HG03571 (cell line): ENCODE data around the gene TMEM19.

Experiments used
- ATAC-seq: cut with Tn5 transposase; IDR thresholded peaks from one replicate; pipeline ENCODE4 v1.9.1; 2021; ENCODE audit not compliant: unreplicated experiment

Gene TMEM19

DNA sequence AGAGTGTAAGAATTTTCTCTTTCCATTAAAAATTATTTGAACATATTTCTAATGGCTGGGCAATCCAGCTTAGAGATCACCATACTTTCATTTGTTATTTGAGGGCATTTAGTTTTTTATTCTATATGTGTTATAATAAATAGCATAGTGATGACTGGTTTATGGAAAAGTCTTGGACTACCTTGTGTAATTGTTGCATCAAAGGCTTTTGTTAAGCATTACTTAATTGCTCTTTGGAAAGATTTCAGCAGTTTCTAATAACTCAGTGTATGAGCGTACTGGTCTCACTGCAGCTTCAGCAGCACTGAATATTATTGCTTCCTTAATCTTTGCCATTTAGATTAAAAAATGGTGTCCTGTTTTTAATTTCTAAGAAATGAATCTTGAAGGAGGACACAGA lies 22.8 kb downstream of the TMEM19 start:
- ATAC-seq, result no peak

DNA sequence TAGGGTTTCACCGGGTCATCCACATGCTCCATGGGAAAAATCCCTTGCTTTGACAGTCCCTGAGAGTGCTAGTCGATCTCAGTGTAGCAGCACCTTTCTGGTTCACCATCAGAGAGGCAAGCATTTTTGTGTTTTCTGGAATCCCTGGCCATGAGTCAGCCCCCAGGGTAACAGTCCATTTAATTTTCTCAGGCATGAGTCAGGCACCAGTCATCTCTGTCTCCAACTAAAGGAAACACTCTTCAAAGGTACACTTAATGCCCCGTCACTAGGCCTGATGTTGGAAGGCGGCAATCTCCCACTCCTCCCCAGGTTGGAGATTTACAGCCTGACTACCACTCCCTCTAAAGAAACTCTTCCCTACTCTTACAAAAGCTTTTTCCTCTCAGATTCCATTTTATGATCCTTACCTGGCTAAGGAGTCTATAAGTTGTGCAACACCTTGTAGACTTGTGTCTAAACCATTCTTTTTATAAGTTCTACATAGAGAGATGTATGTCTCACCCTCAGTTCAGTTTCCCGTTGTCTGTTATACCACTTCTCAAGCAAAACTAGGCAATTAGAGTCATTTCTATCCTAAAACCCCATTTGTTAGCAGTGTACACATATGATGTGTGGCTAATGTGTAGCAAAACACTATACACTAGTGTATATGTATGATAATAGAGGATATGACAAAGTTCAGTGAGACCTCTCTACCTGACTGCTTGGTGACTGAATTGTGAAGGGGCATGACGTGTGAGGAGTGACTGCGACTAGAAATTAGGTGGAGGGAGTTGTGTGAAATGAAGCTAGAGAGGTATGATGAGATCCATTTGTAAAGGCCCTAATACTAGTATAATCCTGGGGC lies 24.6 kb downstream of the TMEM19 start:
- ATAC-seq, result no peak

DNA sequence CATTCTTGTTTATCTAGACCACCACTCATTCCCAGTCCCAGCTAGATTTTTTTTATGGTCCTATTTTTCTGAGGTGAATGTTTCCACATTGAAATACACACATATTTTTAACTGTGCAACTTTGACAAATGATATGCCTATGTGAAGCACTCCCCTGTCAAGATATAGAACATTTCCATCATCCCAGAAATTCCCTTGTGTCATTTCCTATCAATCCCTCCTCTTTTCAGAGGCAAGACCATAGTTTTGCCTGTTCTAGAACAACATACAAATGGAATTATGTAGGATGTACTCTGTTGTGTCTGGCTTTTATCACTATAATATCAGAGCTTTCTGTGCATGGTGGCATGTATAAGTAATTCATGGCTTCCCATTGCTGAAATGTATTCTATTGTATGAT lies 32.7 kb downstream of the TMEM19 start:
- ATAC-seq, result no peak

DNA sequence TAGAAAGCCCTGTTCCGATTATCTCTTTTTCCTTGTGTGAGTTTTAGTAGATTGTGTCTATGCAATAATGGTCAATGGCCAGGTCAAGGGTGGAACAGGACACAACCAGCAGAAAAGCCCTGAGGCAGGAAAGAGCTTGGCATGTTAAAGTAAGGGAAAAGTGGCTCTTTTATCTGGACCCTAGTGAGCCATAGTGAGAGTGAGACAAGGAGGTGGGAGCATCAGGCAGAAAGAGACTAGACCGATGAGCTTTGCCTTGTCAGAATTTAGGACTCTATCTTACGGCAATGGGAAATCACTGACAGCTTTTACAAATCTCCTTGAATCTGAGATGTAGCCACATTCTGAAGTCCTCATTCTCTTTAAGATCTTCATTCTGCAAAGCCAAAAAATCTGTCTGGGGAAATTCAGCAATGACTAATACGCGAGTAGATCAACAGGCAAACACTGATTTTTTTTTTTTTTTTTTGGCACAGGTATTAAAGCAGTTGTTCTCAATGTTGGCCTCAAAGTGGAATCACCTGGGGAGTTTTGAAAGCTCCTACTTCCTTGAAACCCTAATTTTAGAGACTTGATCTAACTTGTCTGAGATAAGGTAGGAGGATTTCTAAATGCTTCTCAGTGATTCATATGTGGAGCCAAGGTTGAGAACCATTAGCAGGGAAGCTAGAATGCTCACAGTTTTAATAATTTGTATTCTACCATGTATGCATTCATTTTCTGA lies 33.9 kb downstream of the TMEM19 start:
- no peak for ATAC-seq

DNA sequence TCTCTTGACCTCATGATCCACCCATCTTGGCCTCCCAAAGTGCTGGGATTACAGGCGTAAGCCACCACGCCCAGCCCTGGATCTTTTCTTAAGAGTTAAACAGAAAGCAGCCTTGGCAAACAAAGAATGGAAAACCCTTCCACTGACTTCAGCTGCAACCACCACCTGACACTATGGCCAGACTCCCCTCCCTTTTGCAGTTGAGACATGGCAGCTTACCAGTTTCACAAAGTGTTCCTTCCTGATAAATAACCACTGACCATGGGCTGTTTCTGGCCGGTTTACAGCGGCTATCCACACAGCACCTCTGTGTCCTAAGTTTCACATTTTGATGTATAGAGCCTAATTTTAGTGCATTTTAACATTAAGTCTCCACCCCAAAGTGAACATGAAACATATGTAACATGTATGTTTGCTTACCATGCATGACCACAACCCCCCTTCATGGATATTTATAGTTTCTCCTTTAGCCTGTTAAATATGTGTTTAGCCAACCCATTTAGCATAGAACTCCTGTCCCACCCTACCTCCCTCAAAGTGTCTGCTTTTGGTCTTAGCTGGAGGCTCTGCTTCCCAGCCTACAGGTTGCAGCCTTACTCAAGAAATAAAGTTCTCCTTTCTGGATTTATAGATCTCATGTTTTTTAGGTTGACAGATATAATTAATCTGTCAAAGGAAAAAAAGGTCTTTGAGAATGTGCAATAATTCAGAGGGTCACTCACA lies 36.1 kb downstream of the TMEM19 start:
- no peak for ATAC-seq

DNA sequence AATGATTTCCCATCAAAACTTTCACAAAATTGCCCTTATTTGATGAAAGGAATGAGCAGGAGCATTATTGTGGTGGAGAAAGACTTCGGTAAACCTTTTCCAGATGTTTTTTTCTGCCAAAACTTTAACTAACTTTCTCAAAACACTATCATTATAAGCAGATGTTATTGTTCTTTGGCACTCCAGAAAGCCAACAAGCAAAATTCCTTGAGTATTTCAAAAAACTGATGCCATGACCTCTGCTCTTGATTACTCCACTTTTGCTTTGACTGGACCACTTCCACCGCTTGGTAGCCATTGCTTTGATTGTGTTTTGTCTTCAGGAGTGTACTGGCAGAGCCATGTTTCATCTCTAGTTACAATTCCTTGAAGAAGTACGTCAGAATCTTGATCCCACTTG lies 39.1 kb downstream of the TMEM19 start:
- ATAC-seq, result no peak

DNA sequence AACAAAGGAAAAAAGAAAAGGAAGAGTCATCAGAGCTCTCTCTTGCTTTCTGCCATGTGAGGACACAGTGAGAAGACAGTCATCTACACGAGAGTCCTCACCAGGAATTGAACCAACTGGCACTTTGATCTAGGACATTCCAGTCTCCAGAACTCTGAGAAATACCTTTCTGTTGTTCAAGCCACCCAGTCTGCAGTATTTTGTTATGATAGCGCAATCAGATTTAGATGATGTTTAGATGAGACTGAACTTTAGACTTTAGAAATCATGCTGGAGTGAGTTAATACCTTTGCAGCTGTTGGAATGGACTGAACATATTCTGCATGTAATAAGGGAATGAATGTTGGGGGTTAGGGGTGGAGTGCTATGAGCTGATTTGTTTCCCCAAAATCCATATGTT lies 40.7 kb downstream of the TMEM19 start:
- no peak for ATAC-seq

DNA sequence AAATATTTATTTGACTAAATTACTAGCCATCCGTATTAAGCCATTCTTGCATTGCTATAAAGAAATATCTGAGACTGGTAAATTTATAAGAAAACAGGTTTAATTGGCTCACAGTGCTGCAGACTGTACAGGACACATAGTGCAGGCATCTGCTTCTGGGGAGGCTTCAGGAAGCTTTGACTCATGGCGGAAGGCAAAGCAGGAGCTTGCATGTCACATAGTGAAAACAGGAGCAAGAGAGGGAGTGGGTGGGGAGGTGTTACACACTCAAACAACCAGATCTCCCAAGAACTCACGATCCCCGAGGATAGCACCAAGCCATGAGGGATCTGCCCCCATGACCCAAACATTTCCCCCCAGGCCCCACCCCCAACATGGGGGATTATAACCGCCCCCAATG lies 42.1 kb downstream of the TMEM19 start:
- ATAC-seq, result no peak

DNA sequence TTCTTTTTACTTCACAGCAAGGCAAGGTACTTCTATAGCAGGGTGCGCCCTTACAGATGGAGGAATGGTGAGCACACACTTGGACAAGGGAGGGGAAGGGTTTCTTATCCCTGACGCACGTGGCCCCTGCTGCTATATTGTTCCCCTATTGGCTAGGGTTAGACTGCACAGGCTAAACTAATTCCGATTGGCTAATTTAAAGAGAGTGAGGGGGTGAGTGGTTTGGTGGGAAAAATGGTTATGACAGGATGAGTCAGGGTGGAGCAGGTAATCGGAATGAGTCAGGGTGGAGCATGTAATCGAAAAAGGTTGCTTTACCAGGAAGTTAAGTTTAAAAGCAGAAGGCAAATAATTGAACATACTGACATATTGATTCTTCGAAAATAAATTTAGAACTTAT lies 45.1 kb downstream of the TMEM19 start:
- no peak for ATAC-seq

DNA sequence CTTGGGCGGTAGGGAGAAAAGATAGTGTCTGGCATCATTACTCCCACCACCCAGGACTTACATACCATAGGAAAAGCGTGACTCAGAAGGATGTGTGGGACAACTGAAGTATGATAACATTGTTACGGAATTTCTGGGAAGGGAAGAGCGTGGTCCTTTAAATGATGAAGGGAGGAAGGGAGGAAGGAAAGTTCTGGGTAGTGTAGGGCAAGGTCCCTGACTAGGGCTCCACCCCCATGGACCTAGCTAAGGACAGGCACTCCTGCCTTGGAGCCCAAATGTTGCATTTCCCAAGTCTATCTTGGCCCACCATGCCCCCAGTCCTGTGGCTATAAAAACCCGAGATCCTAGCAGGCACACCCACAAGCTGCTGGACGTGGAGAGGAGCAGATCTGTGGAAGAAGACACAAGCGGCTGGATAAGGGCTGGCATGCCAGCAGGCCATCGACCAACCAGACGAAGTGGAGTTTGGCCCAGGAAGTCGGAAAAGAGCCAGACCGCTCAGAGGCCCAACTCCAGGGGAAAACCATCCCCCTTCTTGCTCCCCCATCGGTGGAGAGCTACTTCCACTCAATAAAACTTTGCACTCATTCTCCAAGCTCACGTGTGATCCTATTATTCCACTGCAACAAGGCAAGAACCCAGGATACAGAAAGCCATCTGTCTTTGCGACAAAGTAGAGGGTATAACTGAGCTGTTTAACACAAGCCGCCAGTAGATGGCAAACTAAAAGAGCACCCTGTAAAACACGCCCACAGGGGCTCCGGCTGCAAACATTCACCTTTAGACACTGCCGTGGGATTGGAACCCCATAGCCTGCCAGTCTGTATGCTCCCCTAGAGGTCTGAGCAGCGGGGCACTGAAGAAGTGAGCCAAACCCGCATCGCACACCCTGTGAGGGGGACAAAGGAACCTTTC lies 45.8 kb downstream of the TMEM19 start:
- no peak for ATAC-seq

DNA sequence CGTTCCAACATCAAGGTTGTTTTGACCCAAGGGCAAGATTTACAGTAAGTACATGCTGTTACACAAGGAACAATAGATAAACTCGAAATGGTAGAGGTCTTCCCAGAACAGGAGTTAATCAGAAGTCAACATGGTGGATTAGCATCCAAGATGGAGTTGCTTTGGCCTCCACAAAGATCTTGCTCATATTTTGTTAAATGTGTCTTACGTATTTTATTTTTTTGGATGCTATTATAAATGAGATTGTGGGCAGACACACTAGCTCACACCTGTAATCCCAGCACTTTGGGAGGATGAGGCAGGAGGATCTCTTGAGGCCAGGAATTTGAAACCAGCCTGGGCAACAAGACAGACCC lies 46.5 kb downstream of the TMEM19 start:
- ATAC-seq, result no peak

DNA sequence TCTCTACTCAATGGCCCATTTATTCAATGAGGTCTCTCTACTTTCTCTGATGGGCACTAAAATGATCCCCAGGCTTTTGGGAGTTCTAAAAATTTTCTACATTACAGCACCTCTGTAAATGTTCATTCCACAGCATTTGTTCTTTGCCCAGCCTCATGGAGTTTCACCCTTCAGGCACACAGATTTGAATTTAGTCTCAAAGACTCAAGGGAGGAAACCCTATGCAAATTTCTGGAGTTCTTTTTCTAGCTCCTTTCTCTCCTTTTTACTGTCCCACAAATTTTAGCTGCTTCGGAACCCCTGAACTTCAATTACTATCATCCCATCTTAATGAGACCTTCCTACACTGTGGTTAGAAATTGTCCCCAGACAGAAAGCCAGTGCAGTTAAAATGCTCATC lies 51.3 kb downstream of the TMEM19 start:
- no peak for ATAC-seq

DNA sequence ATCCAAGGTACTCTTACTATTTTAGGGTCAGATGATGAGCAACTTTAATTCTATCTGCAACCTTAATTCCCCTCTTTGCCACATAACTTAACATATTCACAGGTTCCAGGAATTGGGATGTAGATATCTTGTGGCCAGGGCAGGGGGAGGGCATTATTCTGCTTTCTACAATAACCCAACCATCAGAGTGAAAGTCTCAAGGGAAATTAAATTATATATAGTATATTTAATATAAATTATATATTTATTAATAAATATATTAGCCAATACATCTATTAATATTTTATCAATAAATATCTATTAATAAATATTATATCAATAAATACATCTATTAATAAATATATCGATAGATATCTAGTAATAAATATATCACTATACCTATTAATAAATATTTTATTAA lies 57.1 kb downstream of the TMEM19 start:
- ATAC-seq, result no peak

DNA sequence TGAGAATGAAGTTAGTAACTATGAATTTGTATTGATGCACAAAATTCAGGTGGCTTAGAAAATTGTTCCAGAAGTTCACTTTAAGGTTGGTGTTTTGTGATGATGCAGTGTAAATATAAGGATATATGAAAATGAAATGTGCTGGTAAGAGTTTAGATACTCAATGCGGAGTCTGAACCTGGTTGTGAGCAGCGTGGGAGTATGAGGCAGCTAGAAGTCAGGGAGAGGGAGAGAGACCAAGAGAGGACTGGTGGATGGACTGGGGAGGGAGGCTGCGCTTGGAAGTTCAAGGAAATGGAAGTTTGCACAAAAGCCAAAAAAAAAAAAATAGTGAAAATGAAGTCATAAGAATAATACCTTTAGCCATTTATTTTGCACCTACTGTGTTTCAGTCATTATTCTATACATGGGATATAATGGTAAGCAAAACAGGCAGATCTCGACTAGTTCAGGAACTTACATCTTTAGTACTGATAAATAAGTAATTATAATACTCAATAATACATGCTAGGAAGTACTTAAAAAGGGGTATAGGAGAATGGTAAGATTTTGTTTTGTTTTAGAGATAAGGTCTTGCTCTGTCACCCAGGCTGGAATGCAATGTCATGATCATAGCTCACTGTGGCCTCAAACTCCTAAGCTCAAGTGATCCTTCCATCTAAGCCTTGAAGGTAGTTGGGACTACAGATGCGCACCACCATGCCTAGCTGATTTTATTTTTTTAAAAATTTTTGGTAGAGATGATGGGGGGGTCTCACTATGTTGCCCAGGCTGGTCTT lies 58.8 kb downstream of the TMEM19 start:
- ATAC-seq, result no peak

DNA sequence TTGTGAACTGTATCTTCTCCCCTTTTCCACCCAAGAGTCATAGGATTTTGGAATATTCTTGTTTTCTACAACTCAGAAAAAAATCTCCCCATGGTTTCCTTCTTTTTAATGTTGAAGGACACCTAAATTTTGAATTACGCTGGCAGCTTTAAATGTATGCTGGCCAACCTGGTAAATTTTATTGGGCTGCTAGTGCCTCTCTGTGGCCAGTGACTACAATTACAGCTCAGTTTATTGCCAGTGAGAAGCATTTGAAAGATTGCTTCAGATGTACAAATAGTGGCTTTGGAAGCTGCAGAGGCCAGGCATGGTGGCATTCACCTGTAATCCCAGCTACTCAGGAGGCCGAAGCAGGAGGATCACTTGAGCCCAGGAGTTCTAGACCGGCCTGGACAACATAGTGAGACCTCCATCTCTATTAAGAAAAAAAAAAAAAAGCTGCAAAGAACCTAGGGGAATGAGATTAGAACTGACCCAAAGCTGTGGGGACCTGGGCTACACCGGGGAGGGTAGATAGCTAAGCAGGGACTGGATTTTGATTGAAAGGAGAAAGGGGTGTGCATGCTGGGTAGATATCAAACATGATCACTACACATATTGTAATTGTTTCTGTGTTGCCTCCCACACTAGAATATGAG lies 61.2 kb downstream of the TMEM19 start:
- ATAC-seq, result peak; percentile 97

DNA sequence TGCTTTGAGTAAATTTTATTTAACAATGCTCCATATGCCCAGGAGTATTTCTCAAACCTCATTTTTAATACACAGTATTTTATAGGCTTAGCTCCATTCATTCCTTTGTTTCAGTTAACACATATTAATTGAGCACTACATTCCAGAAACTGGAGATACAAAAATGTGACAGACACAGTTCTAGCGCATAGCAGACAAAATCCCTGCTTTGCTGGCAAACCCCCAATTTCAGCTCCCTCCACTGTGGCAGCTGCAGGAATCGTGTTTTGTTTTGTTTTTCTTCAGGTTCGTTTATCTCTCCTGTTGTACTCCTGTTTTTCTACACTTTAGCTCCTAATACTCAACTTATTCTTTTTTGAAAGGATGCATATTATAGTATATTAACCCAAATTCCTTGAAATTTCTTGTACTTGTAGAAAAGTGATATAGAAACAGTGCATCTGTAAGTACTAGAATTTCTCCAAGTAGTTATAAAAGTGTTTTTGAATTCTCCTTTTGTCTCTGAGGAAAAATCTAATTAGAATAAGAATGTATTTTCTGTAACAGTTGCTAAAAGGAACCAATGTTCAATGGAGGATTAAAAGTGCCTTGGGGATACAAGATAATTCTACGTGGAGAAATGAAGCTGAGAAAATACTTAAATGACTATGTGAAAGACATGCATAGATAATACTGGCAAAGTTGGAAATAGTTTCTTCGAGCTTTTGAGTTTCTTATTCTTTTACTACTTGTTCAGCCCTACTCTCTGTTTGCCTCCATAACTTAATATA lies 62.4 kb downstream of the TMEM19 start:
- no peak for ATAC-seq

DNA sequence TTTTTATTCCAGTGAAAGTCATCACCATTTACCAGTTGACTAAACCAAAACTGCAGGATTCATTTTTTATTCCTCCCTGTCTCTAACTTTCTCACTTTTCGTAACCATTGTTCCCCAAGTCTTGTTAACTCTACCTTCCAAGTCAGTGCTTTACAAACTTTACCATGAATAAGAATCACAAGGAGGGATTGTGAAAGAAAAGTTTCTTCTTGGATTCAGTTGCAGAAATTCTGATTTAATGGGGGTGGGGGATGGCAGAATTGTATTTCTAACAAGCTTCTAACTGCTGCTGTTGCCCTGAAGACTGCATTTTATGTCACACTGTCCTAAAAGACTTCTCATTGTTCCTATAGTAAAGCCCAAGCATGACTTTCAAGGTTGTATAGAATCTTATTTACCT lies 63.8 kb downstream of the TMEM19 start:
- ATAC-seq, result no peak

DNA sequence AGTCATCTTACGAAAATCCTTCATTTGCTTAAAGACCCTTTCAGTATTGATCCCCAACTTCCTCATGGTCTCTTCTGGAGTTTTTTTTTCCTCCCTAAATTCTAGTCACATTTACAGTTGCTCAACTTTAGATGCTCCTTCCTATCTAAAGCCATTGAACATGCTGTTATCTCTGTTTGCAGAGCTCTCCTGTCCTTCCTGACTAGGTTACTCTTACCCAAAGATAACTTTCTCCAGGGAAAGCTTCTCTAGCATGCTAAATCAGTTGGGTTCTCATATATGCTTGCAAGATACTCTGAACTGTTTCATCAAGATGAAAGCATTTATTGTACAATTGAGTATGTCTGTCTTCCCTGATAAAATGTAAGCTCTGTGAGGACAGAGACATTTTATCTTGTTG lies 67.0 kb downstream of the TMEM19 start:
- ATAC-seq, result no peak
